ENCODE measurements around the gene PDXP. TPM values are rescaled to one million over a fixed set of nuclear protein-coding genes. Genes with fewer than 3 reads are reported as not detected.
"Not testable (repeated sequence)": the region's sequence is repeated elsewhere in the genome, so short reads cannot be mapped to it uniquely, and the experiment has no call there.

PDXP gene
- total RNA-seq, 1 experiment from 2014 or later: 10.9 TPM

DNA sequence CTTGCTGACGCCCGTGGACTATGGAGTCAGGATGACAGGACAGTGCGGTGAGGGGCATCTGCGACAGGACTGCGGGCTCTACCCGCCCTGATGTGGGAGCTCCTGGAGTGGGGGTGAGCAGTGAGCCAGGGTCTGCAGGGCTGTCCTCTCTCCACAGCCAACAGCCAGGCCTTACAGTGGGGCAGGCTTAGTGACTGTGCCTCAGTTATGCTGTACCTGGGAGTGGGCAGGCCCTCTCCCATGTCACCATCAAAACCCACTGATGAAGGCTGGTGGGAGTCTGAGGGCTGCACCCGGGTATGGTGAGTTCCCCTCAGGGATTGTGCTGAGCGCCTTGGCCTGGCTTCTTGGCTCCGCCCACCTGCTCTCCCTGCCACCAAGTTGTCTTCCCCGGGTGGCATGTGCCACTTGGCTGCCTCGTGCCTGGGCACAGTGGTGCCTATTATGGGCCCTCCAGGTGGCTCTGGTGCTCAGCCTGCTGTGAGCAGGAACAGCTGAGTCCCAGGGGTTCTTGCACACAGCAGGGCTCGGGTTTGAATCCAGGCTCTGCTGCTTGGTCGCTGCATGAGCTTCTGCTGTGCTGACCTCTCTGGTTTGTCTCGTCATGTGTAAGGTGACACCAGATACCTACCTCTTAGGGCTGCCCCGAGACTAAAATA, 34.2 kb downstream of the PDXP start:
- Histone ChIP-seq H3K4me2 (no peak overlapping the region), H3K4me3 (no peak overlapping the region), H3K4me1 (replicated peaks; ENCODE audit: insufficient read depth) (peaks cover 36% of the 10 kb centered on the region), H3K27me3 (ENCODE audit: insufficient read depth, low read depth) (no peaks in the 10 kb centered on the region), H2AFZ (no peak overlapping the region), H3K9me3 (ENCODE audit: insufficient read depth, low read depth) (no peaks in the 10 kb centered on the region), H4K20me1 (ENCODE audit: insufficient read depth) (peaks cover 11% of the 10 kb centered on the region; the same call in 1 of the 2 replicates), H3K36me3 (ENCODE audit: low read depth) (peaks cover 36% of the 10 kb centered on the region), H3K9me2 (ENCODE audit: insufficient read depth) (no peaks in the 10 kb centered on the region), H3K27ac (no peak overlapping the region), H3K79me2 (ENCODE audit: low read depth) (peaks cover 22% of the 10 kb centered on the region), H3F3A (ENCODE audit: insufficient read depth, low read depth) (peaks cover 51% of the 10 kb centered on the region)
- ChIA-PET CTCF (interaction anchor here (0.6 kb wide), 1 partner anchor 85 kb away, joined by 3 read pairs; no protein-coding TSS in a partner anchor), POLR2A (ENCODE audit: unreplicated experiment) (no interaction called here)
- intact Hi-C loops (cut with micrococcal nuclease; ENCODE audit: unreplicated experiment): no loop called here
- BruUV-seq (replicated peaks): no TSS peak
- no peak for TF ChIP-seq EZH2 (IDR thresholded peaks at IDR 0.05; ENCODE audit: low read depth)
- TF ChIP-seq, protein P1, sequence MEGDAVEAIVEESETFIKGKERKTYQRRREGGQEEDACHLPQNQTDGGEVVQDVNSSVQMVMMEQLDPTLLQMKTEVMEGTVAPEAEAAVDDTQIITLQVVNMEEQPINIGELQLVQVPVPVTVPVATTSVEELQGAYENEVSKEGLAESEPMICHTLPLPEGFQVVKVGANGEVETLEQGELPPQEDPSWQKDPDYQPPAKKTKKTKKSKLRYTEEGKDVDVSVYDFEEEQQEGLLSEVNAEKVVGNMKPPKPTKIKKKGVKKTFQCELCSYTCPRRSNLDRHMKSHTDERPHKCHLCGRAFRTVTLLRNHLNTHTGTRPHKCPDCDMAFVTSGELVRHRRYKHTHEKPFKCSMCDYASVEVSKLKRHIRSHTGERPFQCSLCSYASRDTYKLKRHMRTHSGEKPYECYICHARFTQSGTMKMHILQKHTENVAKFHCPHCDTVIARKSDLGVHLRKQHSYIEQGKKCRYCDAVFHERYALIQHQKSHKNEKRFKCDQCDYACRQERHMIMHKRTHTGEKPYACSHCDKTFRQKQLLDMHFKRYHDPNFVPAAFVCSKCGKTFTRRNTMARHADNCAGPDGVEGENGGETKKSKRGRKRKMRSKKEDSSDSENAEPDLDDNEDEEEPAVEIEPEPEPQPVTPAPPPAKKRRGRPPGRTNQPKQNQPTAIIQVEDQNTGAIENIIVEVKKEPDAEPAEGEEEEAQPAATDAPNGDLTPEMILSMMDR (conservative IDR thresholded peaks at IDR 0.05): no peak
- DNase-seq: no peak

DNA sequence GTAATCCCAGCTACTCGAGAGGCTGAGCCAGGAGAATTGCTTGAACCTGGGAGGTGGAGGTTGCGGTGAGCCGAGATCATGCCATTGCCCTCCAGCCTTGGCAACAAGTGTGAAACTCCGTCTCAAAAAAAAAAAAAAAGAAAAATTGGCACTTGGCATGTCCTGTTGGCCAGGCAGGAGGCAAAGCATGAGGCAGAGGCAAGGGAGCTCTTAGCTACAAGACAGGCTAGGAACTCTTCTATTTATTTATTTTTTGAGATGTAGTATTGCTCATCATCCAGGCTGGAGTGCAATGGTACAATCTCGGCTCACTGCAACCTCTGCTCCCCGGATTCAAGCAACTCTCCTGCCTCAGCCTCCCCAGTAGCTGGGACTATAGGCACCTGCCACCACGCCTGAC, 35.6 kb downstream of the PDXP start:
- H3K4me2 ChIP-seq; H3K4me3 ChIP-seq; H3K27me3 ChIP-seq (ENCODE audit: insufficient read depth, low read depth); H3K9me2 ChIP-seq (ENCODE audit: insufficient read depth); BruUV-seq (replicated peaks); H3K79me2 ChIP-seq (ENCODE audit: low read depth); H3K27ac ChIP-seq; intact Hi-C loops (cut with micrococcal nuclease; ENCODE audit: unreplicated experiment); H3K9me3 ChIP-seq (ENCODE audit: insufficient read depth, low read depth); H2AFZ ChIP-seq: not testable (repeated sequence)
- peak in 1 of 2 experiments; percentile 25 for DNase-seq
- Histone ChIP-seq H3K4me1 (replicated peaks; ENCODE audit: insufficient read depth) (peaks cover 24% of the 10 kb centered on the region), H4K20me1 (ENCODE audit: insufficient read depth) (peaks cover 11% of the 10 kb centered on the region; the same call in 1 of the 2 replicates), H3F3A (ENCODE audit: insufficient read depth, low read depth) (peaks cover 40% of the 10 kb centered on the region), H3K36me3 (ENCODE audit: low read depth) (peaks cover 28% of the 10 kb centered on the region)
- ChIA-PET CTCF (interaction anchor here (0.7 kb wide), 2 partner anchors 8 to 51 kb away, joined by 3 to 7 read pairs; partner anchors contain the start of gene NOL12), POLR2A (ENCODE audit: unreplicated experiment) (interaction anchor here (0.6 kb wide), 3 partner anchors 8 to 173 kb away, joined by 3 to 4 read pairs (median 4); partner anchors contain the start of gene NOL12)

DNA sequence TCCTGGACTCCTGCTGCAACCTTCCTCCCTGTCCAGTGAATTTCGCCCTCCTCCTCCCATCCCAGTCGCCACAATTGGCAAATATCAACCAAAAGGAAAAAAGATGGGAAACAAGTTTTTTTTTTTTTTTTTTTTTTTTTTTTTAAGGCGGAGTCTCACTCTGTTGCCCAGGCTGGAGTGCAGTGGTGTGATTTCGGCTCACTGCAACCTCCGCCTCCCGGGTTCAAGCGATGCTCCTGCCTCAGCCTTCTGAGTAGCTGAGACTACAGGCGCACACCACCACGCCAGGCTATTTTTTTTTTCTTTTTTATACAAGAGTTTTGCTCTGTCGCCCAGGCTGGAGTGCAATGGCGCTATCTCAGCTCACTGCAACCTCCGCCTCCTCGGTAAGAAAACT, 37.7 kb downstream of the PDXP start:
- H3K9me2 ChIP-seq (ENCODE audit: insufficient read depth); POLR2A ChIA-PET (ENCODE audit: unreplicated experiment); H3K4me3 ChIP-seq; H3K79me2 ChIP-seq (ENCODE audit: low read depth); H2AFZ ChIP-seq; DNase-seq; BruUV-seq (replicated peaks); H3K9me3 ChIP-seq (ENCODE audit: insufficient read depth, low read depth); H3K27me3 ChIP-seq (ENCODE audit: insufficient read depth, low read depth); H4K20me1 ChIP-seq (ENCODE audit: insufficient read depth): not testable (repeated sequence)
- Histone ChIP-seq H3K36me3 (ENCODE audit: low read depth) (peaks cover 13% of the 10 kb centered on the region), H3K4me1 (replicated peaks; ENCODE audit: insufficient read depth) (peaks cover 17% of the 10 kb centered on the region), H3K27ac (0 out of 2 replicates have a peak overlapping the region, but pooled peaks have one; percentile 1), H3K4me2 (peak overlapping the region; percentile 71), H3F3A (ENCODE audit: insufficient read depth, low read depth) (peaks cover 33% of the 10 kb centered on the region)
- intact Hi-C loops (cut with micrococcal nuclease; ENCODE audit: unreplicated experiment): loop anchor here (2.0 kb wide), 2 partner anchors 15 to 47 kb away; no protein-coding TSS in a partner anchor
- CTCF ChIA-PET: interaction anchor here (0.7 to 1.1 kb wide), 2 partner anchors 53 to 88 kb away, joined by 4 to 7 read pairs; no protein-coding TSS in a partner anchor

All from PC-9 (cell line).